Testis (tissue), 3 donors: ENCODE results near the gene CDH6. TPM values are rescaled to one million over a fixed set of nuclear protein-coding genes. Genes with fewer than 3 reads are reported as not detected.
A peak's percentile ranks its signal among the peaks of the same experiment; 100 is the strongest.

ENCODE experiments used
- DNase-seq: peaks from one replicate; pipeline ENCODE4 v3.0.0-alpha.2; 2019
- H3K27ac ChIP-seq, 2 donors: fragments of 200-600 bp; sonication (generic); one replicate each; pipeline ENCODE4 v1.5.1; 2019
- H3K27me3 ChIP-seq: fragments of 200-600 bp; sonication (generic); one replicate; pipeline ENCODE4 v1.5.1; 2019
- H3K36me3 ChIP-seq: fragments of 200-600 bp; sonication (generic); one replicate; pipeline ENCODE4 v1.5.1; 2017; ENCODE audit warnings: low read depth; ENCODE audit errors: missing control alignments
- H3K4me1 ChIP-seq: fragments of 200-600 bp; sonication (generic); one replicate; pipeline ENCODE4 v1.5.1; 2019
- H3K4me3 ChIP-seq, 2 donors: fragments of 200-600 bp; sonication (generic); one replicate each; pipeline ENCODE4 v1.5.1; 2017 to 2019
- H3K9me3 ChIP-seq: fragments of 200-600 bp; sonication (generic); one replicate; pipeline ENCODE4 v1.5.1; 2017
- POLR2A ChIP-seq: fragments of 450-650 bp; IDR thresholded peaks from one replicate; pipeline ENCODE4 v1.6.1; 2017; ENCODE audit warnings: antibody characterized with exemption, mild to moderate bottlenecking, moderate library complexity
- WGBS, 2 donors: methylation state at CpG; one replicate each; pipeline ENCODE4 v1.1.5; 2018; 5-methylcytosine and 5-hydroxymethylcytosine counted together
- intact Hi-C: fragments of 100-400 bp; cut with DNase I; formaldehyde crosslinking; loops from one replicate; pipeline ENCODE4 v1.15.1; 2023; ENCODE audit warnings: low total_unique reads
- polyA plus RNA-seq: library from polyadenylated mRNA; stranded (reverse); fragments of 350-450 nt; fragmentation: Illumina TruSeq; extraction: RNeasy Lipid Tissue Mini Kit (QIAGEN cat#74804); gene quantifications from one replicate; pipeline ENCODE4 v1.2.3, GENCODE V29; 2014; ENCODE audit warnings: low read depth, low replicate concordance; ENCODE audit not compliant: insufficient read depth
- total RNA-seq, 2 donors: library from RNA; depleted of rRNA; stranded (reverse); fragments of >200 nt; gene quantifications; one replicate each; pipeline ENCODE4 v1.2.3, GENCODE V29; 2016
- TF ChIP-seq, protein P1 (sequence below), 3 experiments: fragments of 450-650 bp in 2 of 3; fragments of 200-600 bp in 1 of 3; sonication (generic) in 1 of 3; IDR thresholded peaks; one replicate each; pipeline ENCODE4 v1.5.1; 2016 to 2019; ENCODE audit warnings: antibody characterized with exemption in 3 of 3, mild to moderate bottlenecking in 2 of 3, moderate library complexity in 1 of 3

The CDH6 gene
- total and polyA plus RNA-seq, 3 donors from 2014 or later, result 0.68 to 3.6 (median 0.87) TPM

DNA sequence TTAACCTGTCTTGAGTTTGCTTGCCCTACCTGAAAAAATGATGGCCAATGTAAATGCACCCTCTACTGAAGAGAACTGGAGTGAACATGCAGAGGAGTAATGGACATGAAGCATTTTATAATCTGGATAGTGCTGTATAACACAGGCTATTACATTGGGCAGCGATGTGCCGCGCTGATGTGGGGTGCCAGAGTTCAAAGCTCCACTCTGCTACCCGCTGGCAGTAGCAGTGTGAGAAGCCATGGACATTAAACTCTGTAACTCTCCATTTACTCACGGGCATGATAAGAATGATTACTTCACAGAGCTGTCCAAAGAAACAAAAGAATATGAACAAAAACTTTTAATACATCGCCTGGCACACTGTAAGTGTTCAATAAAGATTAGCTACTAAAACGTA, 7.5 kb upstream of the CDH6 start:
- Histone ChIP-seq H3K9me3 (no peaks in the 10 kb centered on the region), H3K27ac (no peak overlapping the region), H3K4me3 (no peak overlapping the region), H3K36me3 (no peaks in the 10 kb centered on the region), H3K27me3 (no peaks in the 10 kb centered on the region), H3K4me1 (no peaks in the 10 kb centered on the region)
- DNase-seq, result no peak
- intact Hi-C loops, result no loop called here
- TF ChIP-seq, protein P1, sequence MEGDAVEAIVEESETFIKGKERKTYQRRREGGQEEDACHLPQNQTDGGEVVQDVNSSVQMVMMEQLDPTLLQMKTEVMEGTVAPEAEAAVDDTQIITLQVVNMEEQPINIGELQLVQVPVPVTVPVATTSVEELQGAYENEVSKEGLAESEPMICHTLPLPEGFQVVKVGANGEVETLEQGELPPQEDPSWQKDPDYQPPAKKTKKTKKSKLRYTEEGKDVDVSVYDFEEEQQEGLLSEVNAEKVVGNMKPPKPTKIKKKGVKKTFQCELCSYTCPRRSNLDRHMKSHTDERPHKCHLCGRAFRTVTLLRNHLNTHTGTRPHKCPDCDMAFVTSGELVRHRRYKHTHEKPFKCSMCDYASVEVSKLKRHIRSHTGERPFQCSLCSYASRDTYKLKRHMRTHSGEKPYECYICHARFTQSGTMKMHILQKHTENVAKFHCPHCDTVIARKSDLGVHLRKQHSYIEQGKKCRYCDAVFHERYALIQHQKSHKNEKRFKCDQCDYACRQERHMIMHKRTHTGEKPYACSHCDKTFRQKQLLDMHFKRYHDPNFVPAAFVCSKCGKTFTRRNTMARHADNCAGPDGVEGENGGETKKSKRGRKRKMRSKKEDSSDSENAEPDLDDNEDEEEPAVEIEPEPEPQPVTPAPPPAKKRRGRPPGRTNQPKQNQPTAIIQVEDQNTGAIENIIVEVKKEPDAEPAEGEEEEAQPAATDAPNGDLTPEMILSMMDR (IDR thresholded peaks at IDR 0.05), result no peak
- no peak for TF ChIP-seq POLR2A
- WGBS, 2 donors, result 82 to 85% methylated on average over 7 of the region's 7 CpGs

DNA sequence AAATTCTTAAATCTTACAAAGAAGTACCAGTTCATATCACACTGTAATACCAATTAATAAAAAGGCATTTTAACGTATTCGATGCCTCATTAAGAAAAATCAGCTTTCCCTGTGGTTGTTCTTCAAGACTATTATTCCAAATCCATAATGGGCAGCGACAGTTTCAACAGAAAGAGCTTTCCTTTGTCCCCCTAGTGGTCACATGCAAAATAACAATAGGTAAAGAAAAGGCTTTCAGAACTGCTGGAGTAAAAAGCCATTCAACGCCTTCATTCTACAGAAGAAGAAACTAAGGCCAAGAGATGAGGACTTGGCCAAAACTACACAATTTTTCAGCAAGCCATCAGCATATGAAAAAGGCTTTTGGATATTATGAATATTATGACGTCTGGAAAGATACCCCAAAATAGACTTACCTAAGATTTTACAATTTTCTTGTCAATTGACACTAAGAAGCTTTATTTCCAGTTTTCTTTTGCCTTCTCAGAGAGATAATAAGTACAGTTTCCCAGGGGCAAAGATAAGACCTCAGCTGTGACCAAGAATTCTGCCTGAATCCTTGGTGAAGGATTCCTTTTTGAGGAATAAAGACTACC, 6.7 kb upstream of the CDH6 start:
- TF ChIP-seq, protein P1 (IDR thresholded peaks at IDR 0.05), result peak; percentile 34 to 92 (median 53)
- no peak for TF ChIP-seq POLR2A
- Histone ChIP-seq H3K27me3 (no peaks in the 10 kb centered on the region), H3K36me3 (no peaks in the 10 kb centered on the region), H3K4me1 (no peaks in the 10 kb centered on the region), H3K9me3 (no peaks in the 10 kb centered on the region), H3K4me3 (no peak overlapping the region), H3K27ac (no peak overlapping the region)
- 23 to 33% methylated on average over 5 of the region's 5 CpGs for WGBS, 2 donors
- intact Hi-C loops, result no loop called here
- DNase-seq, result no peak

DNA sequence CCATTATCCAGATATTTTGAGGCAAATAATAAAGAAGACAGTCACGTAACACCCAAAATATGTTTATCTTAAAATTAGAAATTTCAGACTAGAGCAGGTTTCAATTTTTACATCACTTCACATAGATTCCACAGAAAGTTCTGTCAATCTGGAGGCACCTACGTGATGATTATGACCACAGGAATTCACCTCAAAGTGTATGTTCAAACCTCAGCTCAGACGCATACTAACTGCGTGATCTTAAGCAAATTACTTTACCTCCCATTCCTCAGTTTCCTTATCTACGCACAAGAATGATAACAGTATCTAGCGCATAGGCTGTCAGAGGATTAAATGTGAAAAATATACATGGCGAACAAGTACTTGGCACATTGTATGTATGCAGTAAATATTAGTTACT, 5.9 kb upstream of the CDH6 start:
- Histone ChIP-seq H3K4me3 (no peak overlapping the region), H3K27ac (no peak overlapping the region), H3K9me3 (no peaks in the 10 kb centered on the region), H3K36me3 (no peaks in the 10 kb centered on the region), H3K27me3 (no peaks in the 10 kb centered on the region), H3K4me1 (no peaks in the 10 kb centered on the region)
- intact Hi-C loops, result no loop called here
- DNase-seq, result no peak
- WGBS, 2 donors, result 73 to 75% methylated on average over 7 of the region's 7 CpGs
- TF ChIP-seq POLR2A, result no peak
- TF ChIP-seq, protein P1 (IDR thresholded peaks at IDR 0.05), result no peak

DNA sequence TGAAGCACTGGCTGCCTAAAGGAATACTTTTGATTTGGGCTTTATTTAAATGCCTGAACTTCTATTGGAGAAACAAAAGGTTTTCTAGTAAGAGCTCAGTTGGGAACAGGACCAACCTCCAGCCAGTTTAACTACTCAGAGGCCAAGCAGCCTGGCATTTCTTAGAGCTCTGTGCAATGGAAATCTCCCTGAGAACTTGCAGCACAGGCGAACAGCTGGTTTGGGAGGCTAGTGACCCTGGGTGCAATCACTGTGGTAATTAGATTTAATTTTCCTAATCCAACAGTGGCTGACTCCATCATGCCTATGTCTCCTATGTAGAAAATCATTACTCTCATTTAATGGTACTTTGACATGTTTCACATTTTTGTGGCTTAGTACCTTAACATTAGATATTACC, 1.0 kb upstream of the CDH6 start:
- intact Hi-C loops, result no loop called here
- Histone ChIP-seq H3K9me3 (no peaks in the 10 kb centered on the region), H3K4me3 (no peak overlapping the region), H3K27ac (no peak overlapping the region), H3K36me3 (no peaks in the 10 kb centered on the region), H3K27me3 (no peaks in the 10 kb centered on the region), H3K4me1 (no peaks in the 10 kb centered on the region)
- TF ChIP-seq, protein P1 (IDR thresholded peaks at IDR 0.05), result no peak
- TF ChIP-seq POLR2A, result no peak
- no peak for DNase-seq
- 57 to 80% methylated on average over 1 of the region's 1 CpG for WGBS, 2 donors

DNA sequence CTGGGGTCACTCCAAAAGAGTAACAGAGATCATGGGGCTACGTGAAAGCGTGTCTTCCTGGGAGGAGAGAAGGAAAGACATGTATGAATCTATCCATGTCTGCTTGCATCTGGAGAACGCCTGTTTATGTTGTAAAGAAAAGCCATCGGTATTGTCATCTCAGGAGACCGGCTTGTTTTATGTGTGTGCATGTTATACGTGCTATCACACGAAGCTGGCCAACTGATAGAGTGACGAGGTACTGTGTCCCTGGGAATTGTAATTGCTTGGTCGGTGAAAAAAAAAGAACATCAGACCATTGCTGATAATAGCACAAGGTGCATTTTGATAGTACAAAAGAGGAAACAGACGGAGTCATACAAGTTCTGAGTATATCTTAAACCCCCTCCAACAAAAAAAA, 370 bp upstream of the CDH6 start:
- Histone ChIP-seq H3K27ac (no peak overlapping the region), H3K4me1 (no peaks in the 10 kb centered on the region), H3K27me3 (no peaks in the 10 kb centered on the region), H3K36me3 (no peaks in the 10 kb centered on the region), H3K9me3 (no peaks in the 10 kb centered on the region), H3K4me3 (peak overlapping the region; percentile 43 to 51)
- TF ChIP-seq, protein P1 (IDR thresholded peaks at IDR 0.05), result no peak
- TF ChIP-seq POLR2A, result no peak
- WGBS, 2 donors, result 18 to 21% methylated on average over 10 of the region's 10 CpGs
- intact Hi-C loops, result no loop called here
- DNase-seq, result no peak
